Measurements from ENCODE around the gene OLFML2A.

The OLFML2A gene

DNA sequence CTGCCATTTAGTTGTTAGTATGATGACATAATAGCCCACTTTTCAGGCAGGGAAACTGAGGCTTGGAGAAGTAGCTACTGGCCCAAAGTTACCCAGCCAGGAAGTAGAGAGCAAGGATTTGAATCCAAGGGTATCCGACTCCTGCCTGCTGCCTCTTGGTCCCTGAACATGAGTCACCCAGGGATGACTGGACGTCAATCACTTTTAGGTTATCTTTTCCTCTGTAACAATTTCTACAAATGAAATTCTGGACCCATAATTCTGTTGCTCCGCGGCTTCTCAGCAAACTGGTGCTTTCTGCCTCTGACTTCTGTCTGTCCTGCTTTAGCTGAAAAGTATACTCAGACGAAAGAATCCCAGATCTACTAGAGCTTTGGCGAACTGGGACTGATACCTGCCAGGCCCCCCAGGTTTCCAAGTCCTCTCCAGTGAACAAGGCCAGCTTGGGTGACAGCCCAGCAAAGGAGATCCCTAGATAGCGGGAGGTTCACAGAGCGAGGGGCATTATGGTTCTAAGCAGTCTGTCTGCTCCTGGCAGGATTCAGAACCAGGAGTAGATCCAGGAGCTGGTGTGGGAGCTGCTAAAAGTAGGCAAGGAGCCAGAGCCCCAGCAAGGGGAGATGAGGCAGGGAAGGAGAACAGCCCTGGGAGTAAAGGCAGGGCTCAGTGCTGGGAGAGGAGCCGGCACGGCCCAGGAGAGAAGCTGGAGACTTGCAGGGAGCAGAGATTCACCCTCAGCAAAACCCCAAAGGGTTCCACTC, 20.6 kb downstream of the OLFML2A start:
- DNase-seq (ENCODE audit: low read depth) = no peak

- DNase-seq (ENCODE audit: low read depth) = no peak
Observed at GRCh38 chr9:124799274-124800006, 22.5 kb downstream of the OLFML2A start.

DNA sequence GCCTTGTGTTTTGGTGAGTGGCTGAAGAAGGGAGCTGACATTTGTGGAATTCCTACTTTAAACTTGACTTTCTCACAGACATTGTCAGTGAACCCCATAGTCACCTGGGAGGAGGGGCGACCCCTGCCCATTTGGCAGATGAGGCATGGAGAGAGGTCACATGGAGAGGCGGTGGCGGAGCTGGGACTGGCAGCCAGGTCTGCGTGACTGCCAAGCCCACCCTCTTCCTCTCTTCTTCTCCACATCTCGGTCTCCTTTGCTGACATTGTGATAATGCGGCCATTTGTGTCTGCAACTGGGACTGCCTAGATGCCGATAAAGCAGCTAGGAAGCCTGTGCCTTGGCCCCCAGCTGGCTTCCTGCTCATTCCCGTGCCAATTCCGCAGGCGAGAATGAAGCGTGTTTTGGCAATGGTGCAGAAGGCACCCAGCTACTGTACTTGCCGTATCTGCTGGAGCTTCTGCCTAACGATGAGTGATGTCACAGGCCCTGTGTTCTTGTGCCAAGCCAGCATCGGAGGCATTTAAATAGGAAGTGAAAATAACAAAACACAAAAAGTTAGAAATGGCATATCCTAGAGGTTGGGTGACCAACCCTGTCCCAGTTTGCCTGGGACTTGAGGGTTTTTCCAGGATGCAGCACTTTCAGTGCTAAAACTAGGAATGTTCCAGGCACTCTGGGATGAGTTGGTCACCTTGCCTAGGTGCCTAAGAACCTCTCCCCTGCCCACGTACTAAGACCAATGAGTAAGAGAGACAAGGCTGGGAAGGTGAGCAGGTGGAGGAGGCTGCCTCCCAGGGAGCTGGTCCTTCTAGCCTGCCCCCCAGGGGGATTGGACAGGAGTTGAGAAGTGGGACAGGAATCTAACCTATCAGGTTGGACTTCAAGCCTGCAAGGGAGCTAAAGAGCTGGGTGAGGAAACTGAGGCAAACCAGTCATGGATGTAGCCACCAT, 23.6 kb downstream of the OLFML2A start:
- DNase-seq (ENCODE audit: low read depth) = no peak

DNA sequence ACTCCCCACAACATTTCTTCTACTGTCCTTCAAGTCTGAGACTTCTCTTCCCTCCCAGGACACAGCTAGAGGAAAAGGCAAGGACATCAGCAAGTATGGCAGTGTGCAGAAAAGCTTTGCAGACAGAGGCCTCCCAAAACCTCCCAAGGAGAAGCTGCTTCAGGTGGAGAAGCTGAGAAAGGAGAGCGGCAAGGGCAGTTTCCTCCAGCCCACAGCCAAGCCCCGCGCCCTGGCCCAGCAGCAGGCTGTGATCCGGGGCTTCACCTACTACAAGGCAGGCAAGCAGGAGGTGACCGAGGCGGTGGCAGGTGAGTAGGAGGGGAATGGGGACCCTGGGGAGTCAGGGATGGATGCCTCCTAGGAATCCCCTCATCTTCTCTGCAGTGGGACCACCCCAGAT, 24.4 kb downstream of the OLFML2A start:
- no peak for DNase-seq (ENCODE audit: low read depth)

DNA sequence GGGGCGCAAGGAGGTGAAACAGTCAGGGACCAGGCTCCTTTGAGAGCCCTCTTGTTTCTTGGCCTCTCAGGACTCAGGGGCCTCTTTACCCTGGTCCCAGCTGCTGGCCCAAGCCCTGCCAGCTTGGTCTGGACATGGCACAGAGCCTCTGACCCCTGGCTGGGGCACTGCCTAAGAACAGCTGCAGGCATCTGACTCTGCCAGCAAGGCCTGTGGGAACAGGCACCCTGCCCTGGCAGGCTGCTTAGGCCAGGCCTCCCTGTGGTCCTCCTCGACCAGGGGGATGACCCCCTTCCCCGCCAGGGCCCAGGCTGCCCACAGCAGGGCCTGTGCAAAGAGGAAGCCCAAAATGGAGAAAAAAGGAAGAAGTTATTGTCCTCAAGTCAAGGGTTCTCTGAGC, 25.5 kb downstream of the OLFML2A start:
- DNase-seq (ENCODE audit: low read depth) = no peak

DNA sequence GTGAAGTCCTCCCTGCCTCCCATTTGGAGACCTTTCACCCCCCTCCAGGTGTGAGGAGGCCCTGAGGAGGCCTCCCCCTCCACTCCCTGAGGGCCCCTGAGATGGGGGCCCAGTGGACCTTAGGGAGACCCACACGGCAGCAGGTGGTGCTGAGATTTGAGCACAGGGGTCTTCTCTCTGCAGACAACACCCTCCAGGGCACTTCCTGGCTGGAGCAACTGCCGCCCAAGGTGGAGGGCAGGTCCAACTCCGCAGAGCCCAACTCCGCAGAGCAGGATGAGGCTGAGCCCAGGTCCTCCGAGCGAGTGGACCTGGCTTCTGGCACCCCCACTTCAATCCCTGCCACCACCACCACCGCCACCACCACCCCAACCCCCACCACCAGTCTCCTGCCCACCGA, 27.0 kb downstream of the OLFML2A start:
- DNase-seq (ENCODE audit: low read depth) = no peak

DNA sequence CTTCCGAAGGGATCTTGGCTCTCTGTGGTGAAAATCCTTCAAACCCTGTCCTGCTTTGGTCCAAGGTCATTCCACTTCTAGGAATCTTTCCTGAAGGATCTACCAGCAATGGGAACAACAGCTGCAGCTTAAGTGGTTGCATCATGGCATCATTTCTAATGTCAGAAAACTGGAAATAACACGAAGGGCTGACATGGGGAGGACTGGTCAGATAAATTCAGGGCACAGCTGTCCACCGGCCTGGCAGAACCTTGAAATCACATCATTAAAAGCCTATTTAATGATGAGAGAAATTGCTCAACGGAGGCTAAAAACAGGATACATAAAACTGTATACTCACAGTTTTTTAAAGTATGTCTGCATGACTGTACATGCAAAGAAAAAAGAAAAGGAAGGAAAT, 28.3 kb downstream of the OLFML2A start:
- DNase-seq (ENCODE audit: low read depth) = no peak

DNA sequence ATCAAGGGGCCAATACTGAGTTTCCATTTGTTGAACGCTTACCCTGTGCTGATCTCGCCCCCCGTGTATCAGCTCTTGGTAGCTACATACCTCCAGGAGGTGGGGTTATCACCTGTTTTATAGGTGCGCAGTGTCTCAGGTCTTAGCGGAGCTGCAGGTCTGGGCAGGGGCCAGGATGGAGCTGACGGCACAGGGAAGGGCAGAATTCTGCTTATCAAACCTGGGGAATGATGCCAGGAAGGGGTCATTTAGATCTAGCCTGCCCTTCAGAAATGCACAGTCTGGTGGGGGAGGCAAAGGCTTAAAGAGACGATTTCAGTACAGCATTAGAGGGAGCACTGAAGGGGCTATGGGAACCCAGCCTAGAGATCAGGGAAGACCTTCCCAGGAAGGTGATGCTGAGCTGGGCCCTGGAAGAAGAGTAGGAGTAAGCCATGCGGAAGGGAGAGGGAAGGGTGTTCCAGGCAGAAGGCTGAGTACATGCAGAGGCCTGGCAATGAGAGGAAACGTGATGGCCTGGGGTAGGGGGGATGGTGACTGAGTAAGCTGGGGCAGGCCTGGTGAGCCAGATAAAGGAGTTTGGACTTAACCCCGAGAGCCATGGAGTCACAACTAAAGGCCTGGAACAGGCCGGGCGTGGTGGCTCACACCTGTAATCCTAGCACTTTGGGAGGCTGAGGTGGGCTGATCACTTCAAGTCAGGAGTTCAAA, 31.5 kb downstream of the OLFML2A start:
- DNase-seq (ENCODE audit: low read depth) = no peak

- DNase-seq (ENCODE audit: low read depth) = no peak
Observed at GRCh38 chr9:124809211-124809610, 32.3 kb downstream of the OLFML2A start.

DNA sequence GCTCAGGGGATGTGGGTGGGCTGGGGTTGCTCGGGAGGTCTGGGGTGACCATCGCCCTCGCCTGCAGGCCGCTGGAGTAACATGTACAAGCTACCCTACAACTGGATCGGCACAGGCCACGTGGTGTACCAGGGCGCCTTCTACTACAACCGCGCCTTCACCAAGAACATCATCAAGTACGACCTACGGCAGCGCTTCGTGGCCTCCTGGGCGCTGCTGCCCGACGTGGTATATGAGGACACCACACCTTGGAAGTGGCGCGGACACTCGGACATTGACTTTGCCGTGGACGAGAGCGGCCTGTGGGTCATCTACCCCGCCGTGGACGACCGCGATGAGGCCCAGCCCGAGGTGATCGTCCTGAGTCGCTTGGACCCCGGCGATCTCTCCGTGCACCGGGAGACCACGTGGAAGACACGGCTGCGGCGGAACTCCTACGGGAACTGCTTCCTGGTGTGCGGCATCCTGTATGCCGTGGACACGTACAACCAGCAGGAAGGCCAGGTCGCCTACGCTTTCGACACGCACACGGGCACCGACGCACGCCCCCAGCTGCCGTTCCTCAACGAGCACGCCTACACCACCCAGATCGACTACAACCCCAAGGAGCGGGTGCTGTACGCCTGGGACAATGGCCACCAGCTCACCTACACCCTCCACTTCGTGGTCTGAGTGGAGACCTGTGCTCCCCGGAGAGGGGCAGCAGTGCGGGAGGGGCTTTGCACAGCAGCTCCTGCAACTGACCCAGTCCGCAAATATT, 33.0 kb downstream of the OLFML2A start:
- no peak for DNase-seq (ENCODE audit: low read depth)

DNA sequence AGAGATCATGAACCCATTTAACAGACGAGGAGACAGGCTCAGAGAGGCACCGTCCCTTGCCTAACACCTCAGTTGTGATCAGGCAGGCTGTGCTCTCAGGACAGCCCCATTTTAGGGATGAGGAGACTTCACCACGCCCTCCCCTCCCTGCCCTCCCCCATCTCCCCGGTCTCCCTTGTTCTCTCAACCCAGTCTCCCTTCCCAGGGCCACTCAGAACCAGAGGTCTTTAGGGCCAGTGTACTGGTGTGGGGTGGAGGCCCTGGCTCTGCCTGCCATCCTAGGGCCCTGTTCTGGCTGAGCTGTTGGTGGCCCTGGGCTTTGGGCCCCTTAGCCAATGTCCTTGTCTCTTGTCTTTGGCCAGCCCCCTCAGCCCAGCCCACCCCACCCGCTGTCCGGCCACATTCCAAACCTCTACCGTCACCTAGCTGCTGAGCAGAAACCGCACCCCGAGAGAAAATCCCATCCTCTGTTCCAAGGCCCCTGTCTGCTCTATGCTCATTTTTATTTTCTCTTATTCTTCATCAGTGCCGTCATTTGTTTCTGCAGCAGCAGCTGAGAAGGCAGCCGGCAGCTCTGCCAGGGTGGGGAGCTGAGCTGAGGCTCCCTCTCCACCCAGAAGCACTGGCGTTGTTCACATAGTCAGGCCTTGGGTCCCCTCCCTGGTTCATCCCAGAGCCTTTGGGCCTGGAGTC, 33.9 kb downstream of the OLFML2A start:
- DNase-seq (ENCODE audit: low read depth) = no peak

DNA sequence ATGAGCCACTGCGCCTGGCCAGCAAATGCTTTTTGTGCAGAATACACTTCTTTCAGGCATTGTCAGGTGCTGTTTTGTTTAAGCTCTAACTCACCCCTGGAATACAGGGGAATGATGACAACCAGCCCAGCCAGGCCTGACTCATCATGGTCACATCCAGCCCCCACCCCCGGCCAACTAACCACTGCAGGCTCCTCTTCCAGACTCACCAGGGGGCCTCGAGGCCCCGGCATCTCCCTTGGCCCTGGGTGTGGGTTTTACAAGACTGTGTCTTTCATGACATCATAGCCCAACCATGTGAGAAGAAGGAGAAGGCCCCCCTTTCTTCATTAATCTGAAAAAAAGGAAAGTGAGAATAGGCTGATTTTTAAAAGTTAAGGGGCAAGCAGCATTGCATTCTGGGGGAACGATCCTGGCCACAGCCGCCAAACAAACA, 35.5 kb downstream of the OLFML2A start:
- no peak for DNase-seq (ENCODE audit: low read depth)

DNA sequence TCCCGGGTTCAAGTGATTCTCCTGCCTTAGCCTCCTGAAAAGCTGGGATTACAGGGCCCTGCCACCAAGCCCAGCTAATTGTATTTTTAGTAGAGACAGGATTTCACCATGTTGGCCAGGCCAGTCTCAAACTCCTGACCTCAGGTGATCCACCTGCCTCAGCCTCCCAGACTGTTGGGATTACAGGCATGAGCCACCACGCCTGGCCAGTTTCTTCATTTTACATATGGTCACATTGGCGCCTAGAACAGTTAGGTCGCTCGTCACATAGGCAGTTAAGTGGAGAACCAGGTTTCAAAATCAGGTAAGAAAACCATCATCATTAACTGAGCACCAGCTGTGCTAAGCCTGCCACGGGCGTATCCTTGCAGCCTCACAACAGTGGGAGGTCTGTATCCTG, 36.1 kb downstream of the OLFML2A start:
- no peak for DNase-seq (ENCODE audit: low read depth)

- no peak for DNase-seq (ENCODE audit: low read depth)
Observed at GRCh38 chr9:124813501-124814163, 36.7 kb downstream of the OLFML2A start.

DNA sequence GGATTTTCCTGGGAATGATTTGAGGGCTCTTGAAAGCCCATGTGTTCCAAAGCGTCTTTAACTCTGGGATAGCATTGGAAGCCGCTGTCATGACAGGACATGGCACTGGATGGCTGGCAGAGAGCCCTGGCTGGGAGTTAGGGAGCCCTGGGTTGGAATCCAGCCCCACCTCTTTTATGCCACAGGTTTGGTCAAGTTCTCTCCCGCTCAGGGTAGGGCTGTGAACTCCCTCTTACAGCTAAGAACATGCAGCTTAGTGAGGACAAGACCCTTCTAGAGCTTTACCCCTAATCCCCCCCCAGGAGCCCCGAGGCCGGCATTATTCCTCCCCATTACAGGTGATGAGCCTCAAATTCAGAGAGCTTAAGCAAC, 37.2 kb downstream of the OLFML2A start:
- DNase-seq (ENCODE audit: low read depth) = no peak

GRCh38 chr9:124815601-124816000, 38.7 kb downstream of the OLFML2A start:
- no peak for DNase-seq (ENCODE audit: low read depth)

DNA sequence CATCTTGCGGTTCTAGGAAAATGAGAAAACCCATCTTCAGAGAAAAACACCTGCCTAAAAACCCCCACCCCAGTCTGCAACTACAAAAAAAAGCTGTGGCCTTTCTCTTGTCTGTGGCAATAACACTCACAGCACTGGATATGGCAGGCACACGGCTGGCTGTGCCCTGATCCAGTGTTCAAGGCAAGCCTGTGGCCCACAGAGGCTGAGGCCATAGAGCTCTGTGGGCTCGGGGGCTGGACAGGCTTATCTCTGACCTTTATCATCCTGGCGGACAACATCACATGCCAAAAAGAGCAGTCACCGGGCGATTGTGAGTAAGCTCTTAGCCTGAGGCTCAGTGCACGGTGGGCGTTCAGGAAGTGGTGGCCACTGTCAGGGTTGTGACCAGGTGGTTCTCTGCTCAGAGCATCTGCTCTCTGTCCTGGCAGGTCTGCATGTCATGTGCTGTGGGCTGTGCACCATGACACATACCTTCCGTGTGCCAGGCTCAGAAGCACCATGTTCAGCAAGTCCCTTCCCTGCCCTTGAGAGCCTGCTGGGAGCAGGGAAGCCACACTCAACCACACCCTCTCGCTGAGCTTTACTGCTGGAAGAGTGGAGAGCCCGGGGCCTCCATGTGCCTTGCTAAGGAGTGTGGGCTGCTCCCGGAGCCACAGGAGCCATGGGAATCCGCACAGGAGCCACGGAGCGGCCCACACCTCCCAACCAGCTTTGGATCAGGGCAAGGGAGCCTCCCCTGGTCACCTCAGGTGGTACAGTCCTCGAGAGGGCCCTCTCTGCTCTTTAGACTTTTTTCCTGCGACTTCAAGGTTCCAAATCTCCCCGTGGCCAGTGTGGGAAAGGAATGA, 41.7 kb downstream of the OLFML2A start:
- DNase-seq (ENCODE audit: low read depth) = no peak

DNA sequence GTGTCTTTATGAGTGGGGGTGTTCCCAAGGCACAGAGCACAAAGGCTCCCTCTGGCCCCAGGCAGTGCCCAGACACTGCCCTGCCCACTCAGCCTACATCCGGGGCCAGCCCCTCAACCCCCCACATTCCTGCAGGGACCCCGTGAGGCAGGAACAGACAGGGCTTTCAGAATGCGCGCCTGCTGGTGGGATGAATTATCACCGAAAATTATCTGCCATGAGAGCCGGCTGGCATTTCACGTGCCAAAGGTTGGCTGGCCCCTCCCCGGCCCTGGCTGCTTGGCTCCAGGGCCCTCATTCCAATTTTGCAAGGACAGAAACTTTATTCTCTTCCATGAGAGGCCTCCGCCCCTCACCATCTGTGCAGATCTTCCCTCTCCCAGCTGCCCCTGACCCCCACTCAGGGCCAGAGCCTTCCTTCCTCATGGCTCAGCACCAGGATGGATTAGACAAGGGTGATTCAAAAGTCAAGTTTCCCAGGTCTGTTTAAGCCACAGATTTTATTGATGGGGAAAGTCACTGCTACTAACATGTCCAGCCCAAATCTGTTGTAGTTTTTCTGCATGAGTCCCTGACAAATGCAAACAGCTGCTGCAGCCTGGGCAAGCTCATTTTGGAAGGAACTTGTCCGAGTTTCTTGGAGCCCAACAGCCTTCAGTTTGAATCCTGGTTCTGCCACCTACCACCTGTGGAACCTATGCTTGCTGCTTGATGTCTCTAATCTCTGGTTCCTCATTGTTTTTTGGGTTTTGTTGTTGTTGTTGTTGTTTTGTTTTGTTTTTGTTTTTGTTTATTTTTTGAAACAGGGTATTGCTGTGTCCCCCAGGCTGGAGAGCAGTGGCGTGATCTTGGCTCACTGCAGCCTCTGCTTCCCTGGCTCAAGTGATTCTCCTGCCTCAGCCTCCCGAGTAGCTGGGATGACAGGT, 44.0 kb downstream of the OLFML2A start:
- no peak for DNase-seq (ENCODE audit: low read depth)

Measured in activated T-cell treated with anti-CD3 and anti-CD28 coated beads for 1 hour (primary cell).